Tracheal epithelial cell (primary cell): Measurements from ENCODE around the gene FNIP2. TPM values are rescaled to one million over a fixed set of nuclear protein-coding genes. Genes with fewer than 3 reads are reported as not detected.

ENCODE experiments used
- total RNA-seq: library from RNA; depleted of rRNA; stranded (reverse); fragments of >200 nt; gene quantifications from 2 replicates; pipeline ENCODE4 v1.2.1, GENCODE V29; 2014

FNIP2 gene
- total RNA-seq, result 17.5 and 53.5 TPM in 2 replicates

DNA sequence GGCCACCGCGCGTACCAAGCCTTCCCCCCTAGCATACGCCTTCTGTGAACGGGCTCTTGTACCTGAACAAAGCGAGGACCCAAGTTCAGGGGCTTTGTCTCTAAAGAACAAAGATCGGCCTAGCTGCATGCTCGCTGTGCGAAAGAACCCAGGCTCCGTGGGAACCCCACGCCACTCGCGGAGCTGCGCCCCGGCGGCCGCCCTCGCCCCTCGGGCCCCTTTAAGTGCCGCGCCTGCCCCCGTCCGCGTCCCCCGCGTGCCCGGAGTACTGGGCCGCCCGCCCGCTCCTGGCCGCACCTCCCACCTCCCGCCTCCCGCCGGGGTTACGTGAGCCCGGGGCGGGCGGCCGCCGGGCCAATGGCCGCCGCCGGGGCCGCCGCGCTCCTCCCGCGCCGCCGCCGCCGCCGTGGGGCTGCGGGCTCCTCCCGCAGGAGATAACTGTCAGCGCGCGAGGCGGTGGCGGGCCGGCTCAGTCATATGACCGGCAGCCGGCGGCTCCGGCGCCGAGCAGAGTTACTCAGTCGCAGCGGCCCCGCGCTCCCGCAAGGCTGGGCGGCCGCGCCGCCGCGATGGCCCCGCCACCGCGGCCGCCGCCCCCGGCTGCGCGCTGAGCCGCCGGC is at the start of gene FNIP2:
FNIP2 (plus strand) TSS at position 472 of the 620 bp plus-strand sequence. CDS start 187 bp downstream, outside the sequence.

DNA sequence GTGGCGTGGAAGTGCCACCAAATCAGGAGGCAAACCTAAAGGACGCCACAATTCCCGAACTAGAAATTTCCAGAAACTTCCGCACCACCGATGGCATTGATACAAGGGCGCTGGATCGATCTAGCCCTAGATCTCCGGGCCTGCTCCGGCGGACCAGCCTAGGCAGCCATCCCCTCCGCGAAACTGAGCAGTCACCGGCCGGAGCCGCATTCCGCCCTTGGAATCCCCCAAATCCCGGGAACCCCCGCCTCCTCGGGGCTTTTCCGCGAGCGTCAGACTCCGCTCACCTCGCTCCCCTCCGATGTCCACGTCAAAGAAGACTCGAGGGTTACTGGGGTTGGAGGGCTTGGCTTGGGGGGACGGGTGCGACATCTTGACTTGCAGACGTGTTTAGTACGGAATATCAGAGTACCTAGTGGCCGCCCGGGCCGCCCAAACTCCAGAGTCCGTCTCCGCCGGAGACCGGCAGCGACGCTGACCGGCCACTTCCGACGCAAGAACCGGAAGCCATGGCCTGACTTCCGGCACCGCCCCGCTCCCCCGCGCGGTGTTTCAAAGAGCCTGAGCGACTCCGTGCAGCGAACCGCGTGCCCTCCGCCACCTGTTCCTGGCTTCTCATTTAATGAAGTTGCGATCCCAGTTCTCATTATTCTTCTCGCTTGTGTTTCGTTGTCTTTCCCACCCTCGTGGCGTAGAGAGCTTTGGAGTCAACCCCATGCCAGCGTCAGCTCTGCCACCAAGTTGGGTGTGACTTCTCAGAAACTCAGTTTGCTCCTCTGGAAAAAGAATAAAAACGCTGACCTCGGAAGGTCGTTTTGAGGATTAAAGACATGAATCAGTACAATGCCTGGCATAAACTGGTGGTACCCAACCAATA is 45.7 kb upstream of the FNIP2 start, which contains the start of gene PPID:
PPID (minus strand) TSS at position 480 of the 877 bp plus-strand sequence; CDS start at position 372, 108 bp downstream.

Other genes starting within 250 kb of the FNIP2 start
- under 0.01 TPM in 1 of 2 replicates, not detected in the other for gene RXFP1, start 247.1 kb upstream of the FNIP2 start, total RNA-seq
- 2.8 and 5.1 TPM in 2 replicates for gene C4orf46, start 97.1 kb upstream of the FNIP2 start, total RNA-seq
- 9.9 and 25.2 TPM in 2 replicates for gene ETFDH, start 96.7 kb upstream of the FNIP2 start, total RNA-seq
- 17.7 and 34.5 TPM in 2 replicates for gene PPID, start 45.6 kb upstream of the FNIP2 start, total RNA-seq